ENCODE results near the gene GMFB.

The GMFB gene

GRCh38 chr14:54488646-54489317, at the start of gene GMFB:
Gene GMFB, minus strand, starts transcription at chr14:54488980. Its CDS starts 53 bp downstream, at chr14:54488927.
- peak; percentile 65 for DNase-seq (ENCODE audit: low read depth)

- no peak for DNase-seq (ENCODE audit: low read depth)
Observed at GRCh38 chr14:54538055-54538454, 49.3 kb upstream of the GMFB start.

- no peak for DNase-seq (ENCODE audit: low read depth)
Observed at GRCh38 chr14:54537651-54538050, 48.9 kb upstream of the GMFB start.

- no peak for DNase-seq (ENCODE audit: low read depth)
Observed at GRCh38 chr14:54535646-54536045, 46.9 kb upstream of the GMFB start.

GRCh38 chr14:54535126-54535525, 46.3 kb upstream of the GMFB start:
- DNase-seq (ENCODE audit: low read depth), result no peak

GRCh38 chr14:54533100-54533499, 44.3 kb upstream of the GMFB start:
- no peak for DNase-seq (ENCODE audit: low read depth)

- DNase-seq (ENCODE audit: low read depth), result no peak
Observed at GRCh38 chr14:54532111-54533012, 43.6 kb upstream of the GMFB start.

- no peak for DNase-seq (ENCODE audit: low read depth)
Observed at GRCh38 chr14:54529811-54530210, 41.0 kb upstream of the GMFB start.

GRCh38 chr14:54528973-54529372, 40.2 kb upstream of the GMFB start:
- DNase-seq (ENCODE audit: low read depth), result no peak

GRCh38 chr14:54524410-54524809, 35.6 kb upstream of the GMFB start:
- DNase-seq (ENCODE audit: low read depth), result no peak

- no peak for DNase-seq (ENCODE audit: low read depth)
Observed at GRCh38 chr14:54516709-54517108, 27.9 kb upstream of the GMFB start.

- DNase-seq (ENCODE audit: low read depth), result no peak
Observed at GRCh38 chr14:54515670-54516069, 26.9 kb upstream of the GMFB start.

- DNase-seq (ENCODE audit: low read depth), result no peak
Observed at GRCh38 chr14:54512393-54512792, 23.6 kb upstream of the GMFB start.

GRCh38 chr14:54509546-54510501, 21.0 kb upstream of the GMFB start, which contains the start of gene CGRRF1:
Gene CGRRF1, plus strand, starts transcription at chr14:54509906. Its CDS starts 54 bp downstream, at chr14:54509960.
- DNase-seq (ENCODE audit: low read depth), result peak; percentile 87

GRCh38 chr14:54503486-54503885, 14.7 kb upstream of the GMFB start:
- DNase-seq (ENCODE audit: low read depth), result no peak

- no peak for DNase-seq (ENCODE audit: low read depth)
Observed at GRCh38 chr14:54502602-54503001, 13.8 kb upstream of the GMFB start.

GRCh38 chr14:54501480-54501879, 12.7 kb upstream of the GMFB start:
- DNase-seq (ENCODE audit: low read depth), result no peak

- no peak for DNase-seq (ENCODE audit: low read depth)
Observed at GRCh38 chr14:54500744-54501143, 12.0 kb upstream of the GMFB start.

- no peak for DNase-seq (ENCODE audit: low read depth)
Observed at GRCh38 chr14:54498579-54498978, 9.8 kb upstream of the GMFB start.

GRCh38 chr14:54498095-54498531, 9.3 kb upstream of the GMFB start:
- no peak for DNase-seq (ENCODE audit: low read depth)

- DNase-seq (ENCODE audit: low read depth), result no peak
Observed at GRCh38 chr14:54497224-54497623, 8.4 kb upstream of the GMFB start.

- DNase-seq (ENCODE audit: low read depth), result no peak
Observed at GRCh38 chr14:54493293-54493692, 4.5 kb upstream of the GMFB start.

All from HS-5 (cell line).